HEK293 (cell line): ENCODE results near the gene PTDSS2.

Experiments
- CTCF ChIA-PET: fragments of 350-600 bp; formaldehyde crosslinking; extraction: SDS; loops from one replicate; lab custom pipeline; 2021; ENCODE audit warnings: antibody characterized with exemption; lab: Yijun Ruan, JAX
- POLR2A ChIA-PET: fragments of 300-600 bp; formaldehyde crosslinking; extraction: SDS; loops from one replicate; lab custom pipeline; 2020; ENCODE audit warnings: antibody characterized with exemption, inconsistent platforms; lab: Yijun Ruan, JAX
- H3K27ac ChIP-seq: fragments of 200-500 bp; sonication (Bioruptor generic); 2 replicates; pipeline ENCODE4 v1.5.1; 2014; ENCODE audit warnings: low read depth, low read length, control low read depth, inconsistent platforms; ENCODE audit errors: extremely low read depth
- H3K36me3 ChIP-seq, 2 experiments: fragments of 200-500 bp in 1 of 2; sonication (Bioruptor generic) in 1 of 2; 1 replicate in 1 of 2; 2 replicates in 1 of 2; pipeline ENCODE4 v1.5.1; 2014 to 2017; ENCODE audit warnings: inconsistent platforms in 2 of 2, low read length in 2 of 2; ENCODE audit not compliant: control insufficient read depth in 2 of 2, insufficient read depth in 1 of 2
- H3K4me1 ChIP-seq: fragments of 200-500 bp; sonication (Bioruptor generic); 2 replicates; pipeline ENCODE4 v1.5.1; 2014; ENCODE audit warnings: mild to moderate bottlenecking, low read length, inconsistent platforms; ENCODE audit not compliant: control insufficient read depth, insufficient read depth
- H3K4me3 ChIP-seq: 2 replicates; pipeline ENCODE4 v1.5.1; 2011; ENCODE audit warnings: low read depth, mild to moderate bottlenecking, control low read depth, low read length, moderate library complexity
- H3K9me3 ChIP-seq: fragments of 200-500 bp; sonication (Bioruptor generic); 2 replicates; pipeline ENCODE4 v1.5.1; 2014; ENCODE audit warnings: low read depth, low read length, inconsistent platforms; ENCODE audit not compliant: control insufficient read depth, insufficient read depth
- GLIS1 ChIP-seq: fragments of 450-650 bp; formaldehyde crosslinking; IDR thresholded peaks from 2 replicates; pipeline ENCODE4 v1.5.1; 2016; ENCODE audit warnings: missing biosample characterization, missing genetic modification characterization
- IKZF3 ChIP-seq: fragments of 450-650 bp; IDR thresholded peaks from 2 replicates; pipeline ENCODE4 v1.5.0; 2018; ENCODE audit warnings: missing biosample characterization, mild to moderate bottlenecking, missing genetic modification characterization, moderate library complexity
- KLF10 ChIP-seq: fragments of 450-650 bp; IDR thresholded peaks from 2 replicates; pipeline ENCODE4 v1.5.1; 2018; ENCODE audit warnings: missing biosample characterization, mild to moderate bottlenecking, missing genetic modification characterization
- KLF16 ChIP-seq: fragments of 450-650 bp; formaldehyde crosslinking; IDR thresholded peaks from 2 replicates; pipeline ENCODE4 v1.5.1; 2017; ENCODE audit warnings: missing biosample characterization, missing genetic modification characterization
- KLF8 ChIP-seq: fragments of 450-650 bp; formaldehyde crosslinking; IDR thresholded peaks from 2 replicates; pipeline ENCODE4 v1.5.1; 2016; ENCODE audit warnings: missing biosample characterization, missing genetic modification characterization
- PBX3 ChIP-seq: sonication (generic); formaldehyde crosslinking; IDR thresholded peaks from 2 replicates; pipeline ENCODE4 v1.8.1; 2022; ENCODE audit warnings: mild to moderate bottlenecking, moderate library complexity, missing genetic modification reagents
- TCF7L2 ChIP-seq: IDR thresholded peaks from 2 replicates; pipeline ENCODE4 v1.6.1; 2011; ENCODE audit warnings: low read depth, mild to moderate bottlenecking, inconsistent platforms, low read length, moderate library complexity, borderline replicate concordance
- ZBTB20 ChIP-seq: fragments of 450-650 bp; formaldehyde crosslinking; IDR thresholded peaks from 2 replicates; pipeline ENCODE4 v1.5.1; 2016; ENCODE audit warnings: missing biosample characterization, missing genetic modification characterization
- ZBTB21 ChIP-seq: fragments of 450-650 bp; formaldehyde crosslinking; IDR thresholded peaks from 2 replicates; pipeline ENCODE4 v1.5.1; 2017; ENCODE audit warnings: missing biosample characterization, missing genetic modification characterization
- ZBTB48 ChIP-seq: fragments of 450-650 bp; formaldehyde crosslinking; IDR thresholded peaks from 2 replicates; pipeline ENCODE4 v1.5.1; 2016; ENCODE audit warnings: missing biosample characterization, missing genetic modification characterization
- ZFHX2 ChIP-seq: fragments of 450-650 bp; formaldehyde crosslinking; conservative IDR thresholded peaks from 2 replicates; pipeline ENCODE4 v1.5.1; 2016; ENCODE audit warnings: missing biosample characterization, missing genetic modification characterization
- ZNF146 ChIP-seq: fragments of 450-650 bp; formaldehyde crosslinking; IDR thresholded peaks from 2 replicates; pipeline ENCODE4 v1.5.1; 2016; ENCODE audit warnings: missing biosample characterization, missing genetic modification characterization
- ZNF2 ChIP-seq: fragments of 450-650 bp; formaldehyde crosslinking; IDR thresholded peaks from 2 replicates; pipeline ENCODE4 v1.5.1; 2016; ENCODE audit warnings: missing biosample characterization, missing genetic modification characterization
- ZNF274 ChIP-seq, 2 experiments: fragments of 200-500 bp in 1 of 2; fragments of 450-650 bp in 1 of 2; sonication (Bioruptor generic) in 1 of 2; formaldehyde crosslinking in 1 of 2; IDR thresholded peaks; 2 replicates each; pipeline versions ENCODE4 v1.5.1 to v1.6.1; 2014 to 2016; ENCODE audit warnings: borderline replicate concordance in 1 of 2, inconsistent platforms in 1 of 2, low read length in 1 of 2, missing biosample characterization in 1 of 2, missing genetic modification characterization in 1 of 2
- ZNF501 ChIP-seq: fragments of 450-650 bp; formaldehyde crosslinking; IDR thresholded peaks from 2 replicates; pipeline ENCODE4 v1.5.1; 2016; ENCODE audit warnings: missing biosample characterization, missing genetic modification characterization
- ZNF529 ChIP-seq: fragments of 450-650 bp; formaldehyde crosslinking; IDR thresholded peaks from 2 replicates; pipeline ENCODE4 v1.5.1; 2017; ENCODE audit warnings: missing genetic modification characterization, missing biosample characterization; ENCODE audit not compliant: insufficient replicate concordance
- ZNF561 ChIP-seq: fragments of 450-650 bp; IDR thresholded peaks from 2 replicates; pipeline ENCODE4 v1.5.1; 2018; ENCODE audit warnings: missing biosample characterization, missing genetic modification characterization, borderline replicate concordance
- ZNF580 ChIP-seq: fragments of 450-650 bp; formaldehyde crosslinking; IDR thresholded peaks from 2 replicates; pipeline ENCODE4 v1.5.1; 2016; ENCODE audit warnings: missing biosample characterization, missing genetic modification characterization
- ZNF768 ChIP-seq: fragments of 450-650 bp; formaldehyde crosslinking; IDR thresholded peaks from 2 replicates; pipeline ENCODE4 v1.5.1; 2018; ENCODE audit warnings: missing biosample characterization, mild to moderate bottlenecking, missing genetic modification characterization
- ZNF792 ChIP-seq: fragments of 450-650 bp; formaldehyde crosslinking; IDR thresholded peaks from 2 replicates; pipeline ENCODE4 v1.5.1; 2016; ENCODE audit warnings: missing biosample characterization, missing genetic modification characterization
- ZSCAN16 ChIP-seq: fragments of 450-650 bp; formaldehyde crosslinking; IDR thresholded peaks from 2 replicates; pipeline ENCODE4 v1.5.1; 2016; ENCODE audit warnings: missing biosample characterization, missing genetic modification characterization
- TF ChIP-seq, protein P1 (sequence below): fragments of 450-650 bp; formaldehyde crosslinking; IDR thresholded peaks from 2 replicates; pipeline ENCODE4 v1.5.1; 2017; ENCODE audit warnings: missing biosample characterization, missing genetic modification characterization
- TF ChIP-seq, protein P2 (sequence below): fragments of 450-650 bp; formaldehyde crosslinking; IDR thresholded peaks from 2 replicates; pipeline ENCODE4 v1.5.1; 2016; ENCODE audit warnings: missing biosample characterization, missing genetic modification characterization
- TF ChIP-seq, protein P3 (sequence below): fragments of 450-650 bp; formaldehyde crosslinking; conservative IDR thresholded peaks from 2 replicates; pipeline ENCODE4 v1.5.1; 2016; ENCODE audit warnings: low read depth, missing biosample characterization, missing genetic modification characterization

PTDSS2 gene

GRCh38 chr11:504994-505344, 54.9 kb downstream of the PTDSS2 start (continued):
- TF ChIP-seq ZSCAN16 (tag by site-specific recombination) (no peak), ZNF146 (tag by site-specific recombination) (no peak), ZNF792 (tag by site-specific recombination) (no peak)

- peaks cover 0 to 25% of the 10 kb centered on the region in 2 experiments; a peak in 1 of 3 replicates for H3K36me3 ChIP-seq
- ChIA-PET POLR2A (interaction anchor here (0.5 to 1.9 kb wide), 18 partner anchors 9 to 312 kb away, joined by 3 to 11 read pairs (median 4); partner anchors contain the start of genes BET1L, HRAS, PHRF1 and PNPLA2), CTCF (interaction anchor here (0.7 to 0.8 kb wide), 3 partner anchors 12 to 78 kb away, joined by 3 to 5 read pairs (median 4); no protein-coding TSS in a partner anchor)
- peak overlapping the region; percentile 85 for H3K27ac ChIP-seq
- H3K4me1 ChIP-seq, result no peaks in the 10 kb centered on the region
- H3K9me3 ChIP-seq, result no peaks in the 10 kb centered on the region
- peak overlapping the region; percentile 90 for H3K4me3 ChIP-seq
- TF ChIP-seq PBX3 (CRISPR knock-in tag) (0 out of 2 replicates have a peak, but pooled peaks have one; percentile 31), ZNF529 (no peak), ZBTB21 (0 out of 2 replicates have a peak, but pooled peaks have one; percentile 51), KLF16 (tag by site-specific recombination) (peak; percentile 53), ZBTB48 (tag by site-specific recombination) (peak; percentile 91), KLF10 (peak; percentile 63), GLIS1 (tag by site-specific recombination) (peak; percentile 38; the same call in 1 of the 2 replicates), ZNF2 (peak; percentile 31; the same call in 1 of the 2 replicates), ZNF274 (IDR thresholded peaks at IDR 0.05; ENCODE audit: low read length) (no peak), ZNF274 (tag by site-specific recombination; IDR thresholded peaks at IDR 0.05; ENCODE audit: borderline replicate concordance) (no peak), IKZF3 (tag by site-specific recombination) (peak; percentile 40; the same call in 1 of the 2 replicates), ZFHX2 (tag by site-specific recombination) (peak; percentile 51), ZNF501 (peak; percentile 30; the same call in 1 of the 2 replicates), ZNF580 (tag by site-specific recombination) (peak; percentile 89), KLF8 (tag by site-specific recombination) (peak; percentile 83; the same call in 1 of the 2 replicates), ZBTB20 (tag by site-specific recombination) (peak; percentile 82), ZNF561 (tag by site-specific recombination) (peak; percentile 31; the same call in 1 of the 2 replicates), TCF7L2 (no peak), ZNF768 (no peak)
- TF ChIP-seq, protein P1, sequence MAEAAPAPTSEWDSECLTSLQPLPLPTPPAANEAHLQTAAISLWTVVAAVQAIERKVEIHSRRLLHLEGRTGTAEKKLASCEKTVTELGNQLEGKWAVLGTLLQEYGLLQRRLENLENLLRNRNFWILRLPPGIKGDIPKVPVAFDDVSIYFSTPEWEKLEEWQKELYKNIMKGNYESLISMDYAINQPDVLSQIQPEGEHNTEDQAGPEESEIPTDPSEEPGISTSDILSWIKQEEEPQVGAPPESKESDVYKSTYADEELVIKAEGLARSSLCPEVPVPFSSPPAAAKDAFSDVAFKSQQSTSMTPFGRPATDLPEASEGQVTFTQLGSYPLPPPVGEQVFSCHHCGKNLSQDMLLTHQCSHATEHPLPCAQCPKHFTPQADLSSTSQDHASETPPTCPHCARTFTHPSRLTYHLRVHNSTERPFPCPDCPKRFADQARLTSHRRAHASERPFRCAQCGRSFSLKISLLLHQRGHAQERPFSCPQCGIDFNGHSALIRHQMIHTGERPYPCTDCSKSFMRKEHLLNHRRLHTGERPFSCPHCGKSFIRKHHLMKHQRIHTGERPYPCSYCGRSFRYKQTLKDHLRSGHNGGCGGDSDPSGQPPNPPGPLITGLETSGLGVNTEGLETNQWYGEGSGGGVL (tag by site-specific recombination), result no peak
- TF ChIP-seq, protein P2, sequence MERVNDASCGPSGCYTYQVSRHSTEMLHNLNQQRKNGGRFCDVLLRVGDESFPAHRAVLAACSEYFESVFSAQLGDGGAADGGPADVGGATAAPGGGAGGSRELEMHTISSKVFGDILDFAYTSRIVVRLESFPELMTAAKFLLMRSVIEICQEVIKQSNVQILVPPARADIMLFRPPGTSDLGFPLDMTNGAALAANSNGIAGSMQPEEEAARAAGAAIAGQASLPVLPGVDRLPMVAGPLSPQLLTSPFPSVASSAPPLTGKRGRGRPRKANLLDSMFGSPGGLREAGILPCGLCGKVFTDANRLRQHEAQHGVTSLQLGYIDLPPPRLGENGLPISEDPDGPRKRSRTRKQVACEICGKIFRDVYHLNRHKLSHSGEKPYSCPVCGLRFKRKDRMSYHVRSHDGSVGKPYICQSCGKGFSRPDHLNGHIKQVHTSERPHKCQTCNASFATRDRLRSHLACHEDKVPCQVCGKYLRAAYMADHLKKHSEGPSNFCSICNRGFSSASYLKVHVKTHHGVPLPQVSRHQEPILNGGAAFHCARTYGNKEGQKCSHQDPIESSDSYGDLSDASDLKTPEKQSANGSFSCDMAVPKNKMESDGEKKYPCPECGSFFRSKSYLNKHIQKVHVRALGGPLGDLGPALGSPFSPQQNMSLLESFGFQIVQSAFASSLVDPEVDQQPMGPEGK (tag by site-specific recombination), result peak; percentile 48; the same call in 1 of the 2 replicates
- TF ChIP-seq, protein P3, sequence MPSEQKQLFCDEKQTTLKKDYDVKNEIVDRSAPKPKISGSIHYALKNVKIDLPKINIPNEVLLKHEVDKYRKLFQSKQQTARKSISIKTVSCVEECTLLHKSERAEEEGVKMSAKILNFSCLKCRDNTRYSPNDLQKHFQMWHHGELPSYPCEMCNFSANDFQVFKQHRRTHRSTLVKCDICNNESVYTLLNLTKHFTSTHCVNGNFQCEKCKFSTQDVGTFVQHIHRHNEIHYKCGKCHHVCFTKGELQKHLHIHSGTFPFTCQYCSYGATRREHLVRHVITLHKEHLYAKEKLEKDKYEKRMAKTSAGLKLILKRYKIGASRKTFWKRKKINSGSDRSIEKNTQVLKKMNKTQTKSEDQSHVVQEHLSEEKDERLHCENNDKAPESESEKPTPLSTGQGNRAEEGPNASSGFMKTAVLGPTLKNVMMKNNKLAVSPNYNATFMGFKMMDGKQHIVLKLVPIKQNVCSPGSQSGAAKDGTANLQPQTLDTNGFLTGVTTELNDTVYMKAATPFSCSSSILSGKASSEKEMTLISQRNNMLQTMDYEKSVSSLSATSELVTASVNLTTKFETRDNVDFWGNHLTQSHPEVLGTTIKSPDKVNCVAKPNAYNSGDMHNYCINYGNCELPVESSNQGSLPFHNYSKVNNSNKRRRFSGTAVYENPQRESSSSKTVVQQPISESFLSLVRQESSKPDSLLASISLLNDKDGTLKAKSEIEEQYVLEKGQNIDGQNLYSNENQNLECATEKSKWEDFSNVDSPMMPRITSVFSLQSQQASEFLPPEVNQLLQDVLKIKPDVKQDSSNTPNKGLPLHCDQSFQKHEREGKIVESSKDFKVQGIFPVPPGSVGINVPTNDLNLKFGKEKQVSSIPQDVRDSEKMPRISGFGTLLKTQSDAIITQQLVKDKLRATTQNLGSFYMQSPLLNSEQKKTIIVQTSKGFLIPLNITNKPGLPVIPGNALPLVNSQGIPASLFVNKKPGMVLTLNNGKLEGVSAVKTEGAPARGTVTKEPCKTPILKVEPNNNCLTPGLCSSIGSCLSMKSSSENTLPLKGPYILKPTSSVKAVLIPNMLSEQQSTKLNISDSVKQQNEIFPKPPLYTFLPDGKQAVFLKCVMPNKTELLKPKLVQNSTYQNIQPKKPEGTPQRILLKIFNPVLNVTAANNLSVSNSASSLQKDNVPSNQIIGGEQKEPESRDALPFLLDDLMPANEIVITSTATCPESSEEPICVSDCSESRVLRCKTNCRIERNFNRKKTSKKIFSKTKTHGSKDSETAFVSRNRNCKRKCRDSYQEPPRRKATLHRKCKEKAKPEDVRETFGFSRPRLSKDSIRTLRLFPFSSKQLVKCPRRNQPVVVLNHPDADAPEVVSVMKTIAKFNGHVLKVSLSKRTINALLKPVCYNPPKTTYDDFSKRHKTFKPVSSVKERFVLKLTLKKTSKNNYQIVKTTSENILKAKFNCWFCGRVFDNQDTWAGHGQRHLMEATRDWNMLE, result peak; percentile 15; the same call in 1 of the 2 replicates
Observed at GRCh38 chr11:506238-506994, 56.3 kb downstream of the PTDSS2 start.
